HEK293 (cell line): ENCODE results near the gene PLK3.

Experiments
- ZNF433 ChIP-seq: fragments of 450-650 bp; formaldehyde crosslinking; IDR thresholded peaks from 2 replicates; pipeline ENCODE4 v1.5.1; 2016; ENCODE audit warnings: missing biosample characterization, missing genetic modification characterization, low read depth
- ZNF514 ChIP-seq: fragments of 450-650 bp; formaldehyde crosslinking; IDR thresholded peaks from 2 replicates; pipeline ENCODE4 v1.5.1; 2016; ENCODE audit warnings: missing biosample characterization, missing genetic modification characterization
- ZNF580 ChIP-seq: fragments of 450-650 bp; formaldehyde crosslinking; IDR thresholded peaks from 2 replicates; pipeline ENCODE4 v1.5.1; 2016; ENCODE audit warnings: missing biosample characterization, missing genetic modification characterization
- ZSCAN5A ChIP-seq: fragments of 450-650 bp; formaldehyde crosslinking; IDR thresholded peaks from 2 replicates; pipeline ENCODE4 v1.5.1; 2016; ENCODE audit warnings: missing biosample characterization, missing genetic modification characterization

GRCh38 chr1:44848456-44849181 is 48.4 kb downstream of the PLK3 start:
- TF ChIP-seq ZSCAN5A (tag by site-specific recombination) (no peak), ZNF433 (tag by site-specific recombination) (no peak), ZNF580 (tag by site-specific recombination) (no peak), ZNF514 (no peak)
